HG03060 (cell line): Measurements from ENCODE around the gene ACOT13.
A peak's percentile ranks its signal among the peaks of the same experiment; 100 is the strongest.
"Not testable (repeated sequence)": the region's sequence is repeated elsewhere in the genome, so short reads cannot be mapped to it uniquely, and the experiment has no call there.

Experiments used
- ATAC-seq: cut with Tn5 transposase; IDR thresholded peaks from one replicate; pipeline ENCODE4 v1.9.1; 2021; ENCODE audit warnings: low read depth, moderate number of reproducible peaks; ENCODE audit not compliant: unreplicated experiment

ACOT13 gene

GRCh38 chr6:24661759-24662158, 5.1 kb upstream of the ACOT13 start:
- ATAC-seq = not testable (repeated sequence)

DNA sequence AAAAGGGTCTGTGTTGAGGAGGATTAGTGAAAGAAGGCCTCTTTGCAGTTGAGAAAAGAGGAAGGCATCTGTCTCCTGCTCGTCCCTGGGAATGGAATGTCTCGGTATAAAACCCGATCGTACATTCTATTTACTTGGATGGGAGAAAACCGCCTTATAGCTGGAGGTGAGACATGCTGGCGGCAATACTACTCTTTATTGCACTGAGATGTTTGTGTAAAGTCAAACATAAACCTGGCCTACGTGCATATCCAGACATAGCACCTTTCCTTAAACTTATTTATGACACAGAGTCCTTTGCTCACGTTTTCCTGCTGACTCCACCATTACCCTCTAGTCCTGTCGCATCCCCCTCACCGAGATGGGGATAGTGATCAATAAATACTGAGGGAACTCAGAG, 4.6 kb upstream of the ACOT13 start:
- no peak for ATAC-seq

GRCh38 chr6:24663189-24663588, 3.7 kb upstream of the ACOT13 start:
- ATAC-seq = no peak

- no peak for ATAC-seq
Observed at GRCh38 chr6:24664046-24664987, 2.6 kb upstream of the ACOT13 start.

DNA sequence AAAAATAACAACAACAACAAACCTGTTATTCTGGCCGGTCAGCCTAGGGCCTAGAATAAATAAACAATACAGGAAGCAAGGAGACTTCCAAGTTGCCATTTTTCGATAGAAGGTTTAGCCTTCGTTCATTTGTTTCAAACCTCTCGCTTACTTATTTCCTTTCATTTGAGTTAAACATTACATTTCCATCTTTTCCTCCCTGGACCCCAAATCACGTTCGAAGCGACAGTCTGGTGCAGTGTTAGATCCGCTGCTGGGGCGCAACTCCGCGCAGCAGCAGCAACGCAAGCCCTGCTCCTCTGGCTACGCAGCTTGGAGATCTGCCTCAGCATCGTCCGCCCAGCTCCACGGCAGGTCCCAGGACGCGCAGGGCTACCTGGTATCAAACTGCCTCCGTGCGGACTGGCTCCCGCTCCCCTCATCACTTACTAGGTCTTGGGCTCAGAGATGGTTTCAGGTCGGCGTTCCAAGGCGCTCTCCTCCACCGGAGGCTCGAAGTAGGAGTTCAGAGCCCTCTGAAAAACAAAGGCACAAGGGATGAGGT, 708 bp upstream of the ACOT13 start:
- ATAC-seq = peak; percentile 12

DNA sequence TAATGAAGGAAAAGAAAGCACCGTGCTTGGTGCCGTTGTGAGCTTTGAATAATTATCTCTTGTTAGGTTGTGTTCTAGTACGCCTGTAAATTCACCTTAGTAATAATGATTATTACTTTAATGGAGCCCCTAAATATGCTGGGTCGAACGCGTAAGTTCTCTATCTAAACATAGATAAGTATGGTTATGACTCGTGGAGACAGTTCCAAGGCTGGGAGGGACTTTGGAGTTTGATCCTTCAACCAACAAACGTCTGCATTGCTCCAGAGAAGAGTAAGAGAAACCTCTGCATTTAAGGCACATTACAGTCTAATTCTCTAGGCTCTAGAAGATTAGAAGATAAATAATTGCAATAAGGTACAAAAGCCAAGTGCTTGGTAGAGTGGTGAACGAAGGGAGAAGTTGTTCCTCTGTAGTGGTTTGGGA, 514 bp downstream of the ACOT13 start:
- no peak for ATAC-seq

GRCh38 chr6:24668066-24668996, 1.5 kb downstream of the ACOT13 start:
- ATAC-seq = not testable (repeated sequence)

DNA sequence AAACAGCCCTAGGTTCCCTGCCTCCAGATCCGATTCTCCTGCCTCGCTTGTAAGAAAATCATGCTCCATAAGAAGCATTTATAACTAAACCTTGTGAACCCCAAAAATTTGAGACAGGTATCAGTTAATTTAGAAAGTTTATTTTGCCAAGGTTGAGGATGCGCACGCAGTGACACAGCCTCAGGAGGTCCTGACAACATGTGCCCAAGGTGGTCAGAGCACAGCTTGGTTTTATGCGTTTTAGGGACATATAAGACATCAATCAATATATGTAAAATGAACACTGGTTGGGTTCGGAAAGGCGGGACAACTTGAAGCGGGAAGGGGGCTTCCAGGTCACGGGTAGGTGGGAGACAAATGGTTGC, 2.1 kb downstream of the ACOT13 start:
- no peak for ATAC-seq

DNA sequence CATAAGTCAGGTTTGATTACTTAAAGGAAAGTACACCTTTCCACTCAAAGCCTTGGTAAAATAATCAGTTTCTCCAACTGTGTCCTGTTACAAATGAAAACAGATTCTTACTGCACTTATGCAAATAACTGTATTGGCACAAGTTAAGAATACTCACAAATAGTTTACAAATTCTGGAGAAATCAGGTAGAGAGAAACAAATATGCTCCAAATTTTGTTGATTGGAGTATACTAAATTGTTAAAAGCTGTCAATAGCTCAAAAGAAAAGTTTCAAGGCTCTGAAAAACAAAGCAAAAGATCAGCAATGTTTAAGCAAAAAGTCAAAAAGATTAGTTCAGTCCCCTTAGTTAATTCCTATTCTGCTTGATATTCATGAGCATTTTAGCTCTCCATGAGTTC, 3.6 kb downstream of the ACOT13 start:
- ATAC-seq = not testable (repeated sequence)

DNA sequence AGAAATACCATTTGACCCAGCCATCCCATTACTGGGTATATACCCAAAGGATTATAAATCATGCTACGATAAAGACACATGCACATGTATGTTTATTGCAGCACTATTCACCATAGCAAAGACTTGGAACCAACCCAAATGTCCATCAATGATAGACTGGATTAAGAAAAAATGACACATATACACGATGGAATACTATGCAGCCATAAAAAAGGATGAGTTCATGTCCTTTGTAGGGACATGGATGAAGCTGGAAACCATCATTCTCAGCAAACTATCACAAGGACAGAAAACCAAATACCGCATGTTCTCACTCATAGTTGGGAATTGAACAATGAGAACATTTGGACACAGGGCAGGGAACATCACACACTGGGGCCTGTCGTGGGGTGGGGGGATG, 4.2 kb downstream of the ACOT13 start:
- not testable (repeated sequence) for ATAC-seq

- no peak for ATAC-seq
Observed at GRCh38 chr6:24672620-24673182, 5.8 kb downstream of the ACOT13 start.

DNA sequence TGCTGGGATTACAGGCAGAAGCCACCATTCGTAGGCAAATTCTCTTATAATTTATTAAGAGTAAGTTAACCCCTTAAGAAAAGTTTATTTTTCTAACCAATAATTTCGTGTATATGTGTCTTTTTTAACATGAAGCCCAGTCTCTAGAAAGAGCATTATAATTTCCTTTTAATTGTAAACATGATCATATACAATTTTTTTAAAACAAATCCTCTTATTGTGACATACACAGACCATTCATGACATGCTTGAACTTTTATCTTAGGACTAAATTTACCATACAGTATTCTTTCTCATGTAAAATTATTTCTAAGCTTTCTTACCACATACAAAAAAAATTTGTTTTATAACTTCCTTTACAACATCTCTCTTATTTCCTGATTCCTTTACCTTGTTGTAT, 6.7 kb downstream of the ACOT13 start:
- ATAC-seq = no peak

- ATAC-seq = not testable (repeated sequence)
Observed at GRCh38 chr6:24678792-24679352, 12.0 kb downstream of the ACOT13 start.

GRCh38 chr6:24680582-24680981, 13.7 kb downstream of the ACOT13 start:
- ATAC-seq = no peak

DNA sequence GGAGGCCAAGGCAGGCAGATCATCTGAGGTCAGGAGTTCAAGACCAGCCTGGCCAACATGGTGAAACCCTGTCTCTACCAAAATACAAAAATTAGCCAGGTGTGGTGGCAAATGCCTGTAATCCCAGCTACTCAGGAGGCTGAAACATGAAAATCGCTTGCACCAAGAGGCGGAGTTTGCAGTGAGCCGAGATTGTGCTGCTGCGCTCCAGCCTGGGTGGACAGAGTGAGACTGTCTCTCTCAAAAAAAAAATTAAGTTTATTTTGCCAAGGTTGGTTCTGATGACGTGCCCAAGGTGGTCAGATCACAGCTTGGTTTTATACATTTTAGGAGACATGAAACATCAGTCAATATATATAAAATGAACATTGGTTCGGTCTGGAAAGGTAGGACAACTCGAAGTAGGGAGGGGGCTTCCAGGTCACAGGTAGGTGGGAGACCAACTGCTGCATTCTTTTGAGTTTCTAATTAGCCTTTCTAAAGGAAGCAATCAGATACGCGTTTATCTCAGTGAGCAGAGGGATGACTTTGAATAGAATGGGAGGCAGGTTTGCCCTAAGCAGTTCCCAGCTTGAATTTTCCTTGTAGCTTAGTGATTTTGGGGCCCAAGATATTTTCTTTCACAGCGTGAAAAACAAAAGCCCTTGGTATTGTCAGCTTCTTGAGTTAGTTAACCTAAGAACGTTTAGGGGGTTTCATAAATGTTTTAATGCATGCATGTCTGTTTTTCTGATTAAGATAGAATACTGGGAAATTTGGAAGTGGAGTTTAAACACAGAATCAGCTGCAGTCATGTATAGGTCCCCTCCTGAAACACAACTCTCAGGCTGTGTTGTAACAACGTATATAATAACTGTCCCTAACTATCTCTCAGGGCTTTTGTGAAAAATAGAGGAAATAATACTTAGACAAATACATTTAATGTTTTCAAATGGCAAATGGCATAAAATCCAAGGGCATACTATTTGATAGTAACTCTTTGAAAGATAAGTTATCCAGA, 16.7 kb downstream of the ACOT13 start:
- no peak for ATAC-seq

DNA sequence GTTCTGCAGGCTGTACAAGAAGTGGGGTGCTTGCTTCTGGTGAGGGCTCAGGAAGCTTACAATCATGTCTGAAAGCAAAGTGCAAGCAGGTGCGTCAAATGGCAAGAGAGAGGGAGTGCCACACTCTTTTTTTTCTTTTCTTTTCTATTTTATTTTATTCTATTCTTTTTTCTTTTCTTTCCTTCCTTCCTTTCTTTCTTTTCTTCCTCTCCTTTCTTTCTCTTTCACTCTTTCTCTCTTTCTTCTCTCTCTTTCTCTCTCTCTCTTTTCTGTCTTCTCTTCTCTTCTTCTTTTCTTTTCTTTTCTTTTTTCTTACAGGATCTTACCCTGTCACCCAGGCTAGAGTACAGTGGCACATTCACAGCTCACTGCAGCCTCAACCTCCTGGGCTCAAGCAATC, 19.5 kb downstream of the ACOT13 start:
- ATAC-seq = no peak

GRCh38 chr6:24686946-24687345, 20.1 kb downstream of the ACOT13 start:
- ATAC-seq = no peak

GRCh38 chr6:24689964-24690363, 23.1 kb downstream of the ACOT13 start:
- ATAC-seq = no peak

DNA sequence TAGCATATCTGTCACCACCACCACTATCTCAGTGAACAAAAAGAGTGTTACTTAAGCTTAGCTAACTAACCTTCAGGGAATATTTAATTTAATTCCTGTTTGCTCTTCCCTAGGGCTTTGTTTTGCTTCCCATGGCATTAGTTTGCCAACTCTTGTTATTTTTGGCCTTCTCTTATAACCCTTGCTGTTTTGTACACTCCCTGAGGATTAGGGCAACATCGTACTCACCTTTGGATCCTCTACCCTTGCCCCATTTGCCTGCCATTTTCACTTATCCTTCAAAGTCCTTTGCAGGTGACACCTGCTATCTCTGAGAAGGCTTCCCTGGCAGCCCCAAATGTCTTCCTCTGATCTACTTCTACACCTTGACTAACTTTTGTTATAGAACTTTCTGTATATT, 23.7 kb downstream of the ACOT13 start:
- no peak for ATAC-seq
